Parathyroid adenoma (tissue), 2 donors: ENCODE data around the gene SLC22A14.

Experiments used
- H2AFZ ChIP-seq: fragments of 300-600 bp; sonication (generic); one replicate; pipeline ENCODE4 v1.7.0; 2017; ENCODE audit warnings: antibody characterized with exemption, mild to moderate bottlenecking
- H3K27ac ChIP-seq: fragments of 300-600 bp; sonication (generic); one replicate; pipeline ENCODE4 v1.7.0; 2017
- H3K27me3 ChIP-seq: fragments of 300-600 bp; sonication (generic); one replicate; pipeline ENCODE4 v1.7.0; 2017; ENCODE audit warnings: low read length; ENCODE audit not compliant: control insufficient read depth, insufficient read depth
- H3K36me3 ChIP-seq: fragments of 300-600 bp; sonication (generic); one replicate; pipeline ENCODE4 v1.7.0; 2017; ENCODE audit warnings: low read length; ENCODE audit not compliant: control insufficient read depth, insufficient read depth
- H3K4me1 ChIP-seq: fragments of 300-600 bp; sonication (generic); one replicate; pipeline ENCODE4 v1.7.0; 2017; ENCODE audit warnings: control low read depth
- H3K4me2 ChIP-seq: fragments of 300-600 bp; sonication (generic); one replicate; pipeline ENCODE4 v1.7.0; 2017; ENCODE audit warnings: low read length
- H3K4me3 ChIP-seq: fragments of 300-600 bp; sonication (generic); one replicate; pipeline ENCODE4 v1.7.0; 2017; ENCODE audit warnings: low read depth, low read length
- H3K79me2 ChIP-seq: fragments of 300-600 bp; sonication (generic); one replicate; pipeline ENCODE4 v1.7.0; 2017; ENCODE audit warnings: control low read depth
- H3K9ac ChIP-seq: fragments of 300-600 bp; sonication (generic); one replicate; pipeline ENCODE4 v1.7.0; 2017; ENCODE audit warnings: mild to moderate bottlenecking
- H3K9me3 ChIP-seq: fragments of 300-600 bp; sonication (generic); one replicate; pipeline ENCODE4 v1.7.0; 2017; ENCODE audit warnings: low read length; ENCODE audit not compliant: control insufficient read depth
- CTCF ChIP-seq: fragments of 300-600 bp; sonication (generic); IDR thresholded peaks from one replicate; pipeline ENCODE4 v1.7.0; 2017; ENCODE audit warnings: antibody characterized with exemption, mild to moderate bottlenecking
- donor health status: primary hyperparathyroidism.

The SLC22A14 gene

GRCh38 chr3:38364721-38365400 lies 82.8 kb downstream of the SLC22A14 start:
- Histone ChIP-seq H3K9me3 (no peaks in the 10 kb centered on the region), H3K9ac (no peak overlapping the region), H3K4me1 (no peaks in the 10 kb centered on the region), H3K36me3 (no peaks in the 10 kb centered on the region), H3K27me3 (no peaks in the 10 kb centered on the region), H3K4me3 (no peak overlapping the region), H3K79me2 (no peaks in the 10 kb centered on the region), H2AFZ (no peak overlapping the region), H3K4me2 (no peak overlapping the region), H3K27ac (no peak overlapping the region)
- TF ChIP-seq CTCF: no peak

DNA sequence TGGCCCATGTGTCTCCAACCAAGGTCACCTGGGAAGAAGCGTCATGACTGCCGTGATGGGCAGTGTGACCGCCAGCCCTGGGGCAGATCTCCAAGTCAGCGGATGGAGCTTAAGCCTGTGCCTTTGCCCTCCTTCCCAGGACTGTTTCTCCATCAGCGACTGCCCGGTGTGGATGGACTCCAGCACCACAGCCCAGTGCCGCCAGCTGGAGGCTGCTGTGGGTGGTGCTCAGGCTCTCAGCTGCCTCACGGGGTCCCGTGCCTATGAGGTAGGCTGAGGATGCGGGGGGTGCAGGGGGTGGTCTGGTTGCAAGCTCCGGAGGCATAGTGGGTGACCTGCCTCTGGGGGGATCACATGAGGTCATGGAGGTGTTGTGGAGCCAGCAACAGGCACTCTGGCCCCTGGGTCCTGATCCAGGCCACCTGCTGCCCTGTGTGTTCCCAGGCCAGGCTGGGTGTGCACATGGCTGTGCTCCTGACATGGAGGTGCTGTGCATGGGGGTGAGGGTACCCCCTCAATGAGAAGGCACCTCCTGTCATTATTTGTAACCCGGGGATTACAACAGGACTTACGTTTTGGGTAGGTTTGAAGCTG lies 83.5 kb downstream of the SLC22A14 start:
- H3K4me1 ChIP-seq: no peaks in the 10 kb centered on the region
- H3K4me2 ChIP-seq: no peak overlapping the region
- H3K9me3 ChIP-seq: no peaks in the 10 kb centered on the region
- H3K4me3 ChIP-seq: no peak overlapping the region
- no peak overlapping the region for H3K9ac ChIP-seq
- no peak overlapping the region for H3K27ac ChIP-seq
- H3K36me3 ChIP-seq: no peaks in the 10 kb centered on the region
- no peaks in the 10 kb centered on the region for H3K79me2 ChIP-seq
- TF ChIP-seq CTCF: no peak
- H2AFZ ChIP-seq: no peak overlapping the region
- H3K27me3 ChIP-seq: no peaks in the 10 kb centered on the region

DNA sequence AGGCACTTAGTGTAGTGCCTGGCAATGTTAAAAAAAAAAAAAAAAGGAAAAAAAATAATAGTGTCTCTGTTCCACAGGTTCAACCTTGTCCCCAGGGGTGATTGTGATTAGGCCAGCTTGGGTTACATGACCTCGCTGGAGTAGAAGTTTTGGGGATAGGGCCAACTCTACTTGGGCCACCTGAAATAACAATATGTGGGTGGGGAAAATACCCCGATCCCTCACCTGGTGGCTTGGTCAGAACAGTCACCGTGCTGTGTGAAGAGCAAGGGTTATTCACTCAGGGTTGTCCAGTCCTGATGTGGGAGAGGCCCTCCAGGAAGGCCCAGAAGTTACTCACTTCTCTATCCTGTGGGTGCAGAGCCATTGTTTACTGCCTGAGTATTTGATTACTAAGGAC lies 84.0 kb downstream of the SLC22A14 start:
- Histone ChIP-seq H3K27ac (no peak overlapping the region), H3K4me1 (no peaks in the 10 kb centered on the region), H3K4me2 (no peak overlapping the region), H3K9me3 (no peaks in the 10 kb centered on the region), H3K9ac (no peak overlapping the region), H3K79me2 (no peaks in the 10 kb centered on the region), H3K4me3 (no peak overlapping the region), H3K36me3 (no peaks in the 10 kb centered on the region), H2AFZ (no peak overlapping the region), H3K27me3 (no peaks in the 10 kb centered on the region)
- no peak for TF ChIP-seq CTCF

- Histone ChIP-seq H3K79me2 (no peaks in the 10 kb centered on the region), H3K36me3 (no peaks in the 10 kb centered on the region), H3K9me3 (no peaks in the 10 kb centered on the region), H3K9ac (no peak overlapping the region), H3K27me3 (no peaks in the 10 kb centered on the region), H3K27ac (no peak overlapping the region), H3K4me3 (no peak overlapping the region), H2AFZ (no peak overlapping the region), H3K4me2 (no peak overlapping the region), H3K4me1 (no peaks in the 10 kb centered on the region)
- no peak for TF ChIP-seq CTCF
Measured at GRCh38 chr3:38367779-38368178, 85.7 kb downstream of the SLC22A14 start.
